ENCODE results near the gene HOXD10.

The HOXD10 gene

GRCh38 chr2:176165370-176166050 is 48.9 kb downstream of the HOXD10 start:
- DNase-seq: no peak

GRCh38 chr2:176166272-176166671 is 49.7 kb downstream of the HOXD10 start:
- no peak for DNase-seq

GRCh38 chr2:176167398-176167797 is 50.8 kb downstream of the HOXD10 start:
- DNase-seq: no peak

GRCh38 chr2:176169181-176169580 is 52.6 kb downstream of the HOXD10 start:
- DNase-seq: no peak
